Coronary artery (tissue), 2 donors: Measurements from ENCODE around the gene EPHB1.

Experiments used
- DNase-seq: peaks from one replicate; pipeline ENCODE4 v3.0.0-alpha.2; 2017; ENCODE audit warnings: low spot score
- H3K27ac ChIP-seq, 2 donors: fragments of 200-600 bp; sonication (generic); one replicate each; pipeline ENCODE4 v1.5.1; 2016 to 2019
- H3K4me3 ChIP-seq: fragments of 200-600 bp; sonication (generic); 2 replicates; pipeline ENCODE4 v1.5.1; 2016; ENCODE audit warnings: mild to moderate bottlenecking, moderate library complexity
- TF ChIP-seq, protein P1 (sequence below): fragments of 200-600 bp; sonication (generic); IDR thresholded peaks from one replicate; pipeline ENCODE4 v1.5.1; 2019; ENCODE audit warnings: antibody characterized with exemption

Gene EPHB1

DNA sequence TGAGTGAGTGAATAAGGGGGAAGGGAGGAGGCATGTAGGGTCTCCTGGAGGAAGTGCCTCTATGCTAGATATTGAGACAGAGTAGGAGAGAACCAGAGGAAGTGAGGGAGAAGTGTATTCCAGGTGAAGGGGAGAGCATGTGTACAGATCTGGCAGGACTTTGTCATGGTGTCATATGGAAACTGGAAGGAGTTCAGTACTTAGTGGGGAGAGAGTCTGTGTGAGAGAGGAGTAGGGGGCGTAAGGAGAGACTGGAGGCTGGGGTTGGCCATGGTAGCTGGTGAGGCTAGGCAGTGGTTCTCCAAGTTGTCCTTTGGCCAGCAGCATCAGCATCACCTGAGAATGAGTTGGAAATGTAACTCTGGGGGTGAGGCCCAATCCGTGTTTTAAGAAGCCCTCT is 29.6 kb upstream of the EPHB1 start:
- TF ChIP-seq, protein P1, sequence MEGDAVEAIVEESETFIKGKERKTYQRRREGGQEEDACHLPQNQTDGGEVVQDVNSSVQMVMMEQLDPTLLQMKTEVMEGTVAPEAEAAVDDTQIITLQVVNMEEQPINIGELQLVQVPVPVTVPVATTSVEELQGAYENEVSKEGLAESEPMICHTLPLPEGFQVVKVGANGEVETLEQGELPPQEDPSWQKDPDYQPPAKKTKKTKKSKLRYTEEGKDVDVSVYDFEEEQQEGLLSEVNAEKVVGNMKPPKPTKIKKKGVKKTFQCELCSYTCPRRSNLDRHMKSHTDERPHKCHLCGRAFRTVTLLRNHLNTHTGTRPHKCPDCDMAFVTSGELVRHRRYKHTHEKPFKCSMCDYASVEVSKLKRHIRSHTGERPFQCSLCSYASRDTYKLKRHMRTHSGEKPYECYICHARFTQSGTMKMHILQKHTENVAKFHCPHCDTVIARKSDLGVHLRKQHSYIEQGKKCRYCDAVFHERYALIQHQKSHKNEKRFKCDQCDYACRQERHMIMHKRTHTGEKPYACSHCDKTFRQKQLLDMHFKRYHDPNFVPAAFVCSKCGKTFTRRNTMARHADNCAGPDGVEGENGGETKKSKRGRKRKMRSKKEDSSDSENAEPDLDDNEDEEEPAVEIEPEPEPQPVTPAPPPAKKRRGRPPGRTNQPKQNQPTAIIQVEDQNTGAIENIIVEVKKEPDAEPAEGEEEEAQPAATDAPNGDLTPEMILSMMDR: no peak
- Histone ChIP-seq H3K4me3 (no peak overlapping the region), H3K27ac (no peak overlapping the region)
- DNase-seq: no peak

DNA sequence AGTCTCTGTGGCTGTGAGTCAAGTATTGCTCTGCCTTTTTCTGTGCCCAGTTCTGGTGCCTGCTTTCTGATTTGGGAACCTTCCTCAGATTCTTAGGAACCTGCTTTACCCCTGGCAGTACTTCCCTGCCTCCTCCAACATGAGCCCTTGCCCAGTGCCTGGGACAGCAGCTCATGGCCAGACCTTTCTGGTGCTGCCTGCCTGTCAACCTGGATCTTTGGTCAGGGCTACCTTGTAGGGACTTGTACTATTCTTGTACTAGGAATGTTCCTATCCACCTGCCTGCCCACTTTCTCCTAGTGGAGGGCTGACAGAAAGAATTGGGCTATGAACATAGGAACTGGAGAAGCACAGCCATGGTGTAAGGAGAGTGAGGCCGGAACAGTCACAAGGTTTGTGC is 28.8 kb upstream of the EPHB1 start:
- DNase-seq: no peak
- no peak overlapping the region for H3K4me3 ChIP-seq

DNA sequence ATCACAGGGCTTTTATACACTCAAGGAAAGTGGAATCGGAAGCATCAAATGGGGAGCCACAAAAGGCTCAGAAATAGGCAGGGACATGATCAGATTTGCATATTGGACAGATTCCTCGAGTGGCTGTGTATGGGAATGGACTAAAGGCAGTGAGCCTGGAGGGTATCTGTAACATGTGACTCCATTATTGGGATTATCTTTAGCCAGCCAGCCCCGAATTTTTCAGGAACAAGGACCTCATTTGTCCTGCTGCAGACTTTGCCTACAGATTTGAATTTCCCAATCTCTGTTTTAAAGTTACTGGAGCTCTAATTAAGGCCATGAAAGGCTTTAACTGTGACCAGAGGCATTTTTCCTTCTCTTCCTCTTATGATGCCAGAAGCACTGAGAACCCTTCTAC is 26.9 kb upstream of the EPHB1 start:
- DNase-seq: no peak
- TF ChIP-seq, protein P1: no peak
- H3K4me3 ChIP-seq: no peak overlapping the region
- H3K27ac ChIP-seq: no peak overlapping the region

More for the DNA sequence above, 28.8 kb upstream of the EPHB1 start:
- no peak overlapping the region for H3K27ac ChIP-seq
- TF ChIP-seq, protein P1: no peak

DNA sequence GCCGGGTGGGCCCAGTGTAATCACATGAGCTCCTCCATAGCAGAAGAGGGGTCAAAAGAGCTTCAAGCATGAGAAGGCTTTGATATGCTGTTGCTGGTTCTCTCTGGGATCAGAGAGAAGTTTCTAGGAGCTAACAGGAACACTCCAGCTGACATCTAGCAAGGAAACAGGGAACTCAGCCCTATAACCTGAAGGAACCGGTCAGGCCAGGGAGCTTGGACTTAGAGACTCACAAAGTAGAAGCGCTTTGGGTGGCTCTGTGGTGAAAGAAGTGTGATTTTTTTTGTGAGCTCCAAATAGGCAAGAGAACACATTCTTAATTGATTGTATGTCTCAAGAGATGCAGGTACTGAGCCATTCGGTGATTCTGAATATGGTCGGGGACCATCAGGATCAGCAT is 26.2 kb upstream of the EPHB1 start:
- DNase-seq: no peak
- Histone ChIP-seq H3K4me3 (no peak overlapping the region), H3K27ac (no peak overlapping the region)
- TF ChIP-seq, protein P1: no peak

DNA sequence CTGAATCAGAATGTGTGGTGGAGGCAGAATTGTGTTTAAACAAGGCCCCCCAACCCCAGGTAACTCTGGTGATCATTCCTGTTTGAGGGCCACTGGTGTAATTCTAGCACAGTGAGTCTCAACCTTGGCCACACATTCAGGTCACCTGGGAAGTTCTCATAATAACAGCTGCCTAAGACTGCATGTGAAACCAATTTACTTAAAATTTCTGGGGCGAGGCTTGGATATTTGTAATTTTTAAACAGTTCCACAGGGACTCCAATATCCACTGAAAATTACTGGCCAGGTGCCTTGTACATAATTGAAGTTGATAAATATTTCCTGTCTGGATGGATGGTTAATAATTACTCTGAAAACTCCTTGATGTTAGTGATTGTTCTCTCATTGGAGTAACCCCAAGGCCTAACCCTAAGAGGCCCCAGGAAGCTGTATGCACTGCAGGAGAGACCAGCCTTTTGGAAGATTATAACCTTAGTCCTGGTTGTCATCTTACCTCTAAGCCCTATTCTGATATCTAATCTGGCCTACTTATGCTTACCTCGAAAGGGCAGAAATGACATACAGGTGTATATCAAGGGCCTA is 25.7 kb upstream of the EPHB1 start:
- TF ChIP-seq, protein P1: no peak
- Histone ChIP-seq H3K27ac (no peak overlapping the region), H3K4me3 (no peak overlapping the region)
- DNase-seq: no peak

DNA sequence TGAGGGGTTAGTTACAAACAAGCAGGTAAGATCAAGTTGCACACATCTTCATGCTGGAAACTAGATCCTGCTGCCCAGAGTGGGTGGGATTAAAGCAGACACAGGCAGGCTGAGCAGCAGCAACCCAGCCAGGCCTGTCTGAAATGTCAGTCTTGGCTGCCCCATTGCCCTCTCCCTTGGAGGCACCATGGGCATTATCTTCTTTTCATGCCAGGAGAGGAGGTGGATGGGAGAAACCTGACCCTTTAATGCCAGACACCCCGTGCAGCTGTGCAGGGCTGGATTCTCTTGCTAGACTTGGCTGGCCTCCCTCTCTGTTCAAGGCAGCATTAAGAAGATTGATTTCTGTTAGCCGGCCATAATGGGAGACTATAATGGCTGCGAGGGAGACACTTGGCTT is 23.0 kb upstream of the EPHB1 start:
- TF ChIP-seq, protein P1: no peak

DNA sequence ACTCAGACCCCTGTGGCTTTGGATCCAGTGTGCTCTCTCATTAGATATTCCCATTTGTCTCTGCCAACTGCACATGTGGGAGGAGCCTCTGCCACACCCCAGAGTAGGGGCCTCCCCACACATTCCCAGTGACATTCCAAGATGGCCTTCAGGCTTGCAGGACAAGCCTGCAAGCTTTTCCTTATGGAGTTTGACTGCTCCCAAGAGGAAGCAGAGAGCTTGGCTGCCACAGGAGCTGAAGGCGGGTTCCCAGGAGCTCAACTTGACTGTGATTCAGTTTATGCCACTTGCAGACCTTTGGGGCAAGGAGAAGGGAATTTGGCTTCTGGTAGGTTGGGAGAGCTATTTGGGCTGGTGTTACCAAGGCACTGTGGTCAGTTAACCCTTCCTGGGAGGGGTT is 22.5 kb upstream of the EPHB1 start:
- DNase-seq: no peak
- TF ChIP-seq, protein P1: no peak
- Histone ChIP-seq H3K4me3 (no peak overlapping the region), H3K27ac (no peak overlapping the region)

More for the DNA sequence above, 23.0 kb upstream of the EPHB1 start:
- Histone ChIP-seq H3K4me3 (no peak overlapping the region), H3K27ac (no peak overlapping the region)
- DNase-seq: no peak
